Activated CD8-positive, alpha-beta memory T cell treated with anti-CD3 and anti-CD28 coated beads, Interleukin-2, amount 50 U/mL, for 24 hours (primary cell): ENCODE data around the gene FSTL4.

Experiments
- DNase-seq: peaks from one replicate; pipeline ENCODE4 v3.0.0-alpha.2; 2020; ENCODE audit errors: extremely low read depth

FSTL4 gene

GRCh38 chr5:133245191-133246052 lies 366.9 kb downstream of the FSTL4 start:
- peak; percentile 6 for DNase-seq

- no peak for DNase-seq
These were observed 368.1 kb downstream of the FSTL4 start for GRCh38 chr5:133244242-133244641.

- no peak for DNase-seq
These were observed 369.1 kb downstream of the FSTL4 start for GRCh38 chr5:133243196-133243595.

GRCh38 chr5:133242221-133242835 lies 370.0 kb downstream of the FSTL4 start:
- DNase-seq, result no peak

- DNase-seq, result no peak
These were observed 370.9 kb downstream of the FSTL4 start for GRCh38 chr5:133241179-133242092.

GRCh38 chr5:133240425-133241091 lies 371.8 kb downstream of the FSTL4 start:
- DNase-seq, result no peak

- no peak for DNase-seq
These were observed 373.7 kb downstream of the FSTL4 start for GRCh38 chr5:133238426-133239205.

GRCh38 chr5:133236976-133237375 lies 375.4 kb downstream of the FSTL4 start:
- DNase-seq, result no peak

DNA sequence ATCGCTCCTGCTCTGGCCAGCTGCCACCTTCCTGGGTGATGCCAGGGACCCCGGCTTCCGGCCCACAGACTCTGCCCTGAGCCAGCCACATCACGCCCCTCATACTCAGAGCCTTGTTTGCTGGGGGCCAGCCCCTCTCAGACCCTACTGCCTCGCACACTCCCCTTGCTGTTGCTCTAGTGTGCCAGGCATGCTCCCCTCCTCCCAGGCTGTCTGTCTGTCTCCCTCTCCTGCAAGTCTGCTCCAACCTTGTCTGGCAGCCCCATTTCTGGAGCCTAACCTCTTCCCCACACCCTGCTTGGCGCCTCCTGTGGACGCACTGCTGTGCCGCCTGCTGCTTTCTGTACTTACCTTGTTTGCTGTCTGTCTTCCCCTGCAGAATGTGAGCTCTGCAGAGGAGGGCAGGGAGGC lies 375.8 kb downstream of the FSTL4 start:
- no peak for DNase-seq

DNA sequence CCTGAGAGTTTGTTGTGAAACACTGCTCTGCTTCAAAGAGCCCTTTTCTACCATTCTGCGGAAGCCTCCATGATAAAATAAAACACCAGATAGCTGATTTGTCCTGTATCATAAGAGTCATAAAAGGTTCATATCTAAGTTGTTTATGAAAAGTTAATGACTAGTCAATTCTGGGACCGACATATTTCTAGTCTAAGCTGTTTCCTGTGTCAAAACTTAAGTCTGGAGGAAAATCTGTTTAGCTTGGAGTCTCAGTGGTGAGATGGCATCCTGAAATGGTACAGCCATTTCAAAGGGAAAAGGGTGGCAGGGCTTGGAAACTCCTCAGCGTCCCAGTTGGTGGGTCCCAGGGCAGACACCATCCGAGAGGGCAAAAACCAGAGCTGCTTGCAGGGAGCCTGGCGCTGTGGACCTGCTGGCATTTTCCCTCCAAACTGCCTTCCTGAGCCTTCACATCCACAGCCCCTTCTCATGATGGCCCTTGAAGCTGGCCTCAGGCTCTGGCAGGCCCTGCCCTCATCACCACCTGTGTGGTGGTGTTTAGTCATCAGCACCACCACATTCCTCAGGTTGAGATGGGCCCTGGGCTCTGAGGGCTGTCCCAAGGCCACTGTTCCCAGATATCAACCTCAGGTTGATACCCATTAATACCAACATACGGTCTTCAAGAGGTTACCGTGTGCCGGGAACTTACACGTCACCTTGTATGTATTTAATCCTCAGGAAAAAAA lies 376.5 kb downstream of the FSTL4 start:
- DNase-seq, result no peak

DNA sequence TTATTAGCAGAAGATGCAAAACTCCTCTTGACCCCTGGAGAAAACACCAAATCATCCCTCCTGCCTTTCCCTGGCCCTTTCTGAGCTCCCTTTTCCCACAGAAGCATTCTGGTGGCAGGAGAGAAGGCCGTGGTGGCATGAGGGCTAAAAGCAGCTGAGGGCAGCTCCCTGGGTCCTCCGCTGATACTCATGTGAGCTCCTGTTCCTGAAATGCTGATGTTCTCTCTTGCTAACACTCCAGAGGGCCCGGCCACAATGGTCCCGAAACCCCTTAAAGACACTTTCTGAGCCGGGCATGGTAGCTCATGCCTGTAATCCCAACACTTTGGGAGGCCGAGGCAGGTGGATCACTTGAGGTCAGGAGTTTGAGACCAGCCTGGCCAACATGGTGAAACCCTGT lies 377.4 kb downstream of the FSTL4 start:
- DNase-seq, result no peak

DNA sequence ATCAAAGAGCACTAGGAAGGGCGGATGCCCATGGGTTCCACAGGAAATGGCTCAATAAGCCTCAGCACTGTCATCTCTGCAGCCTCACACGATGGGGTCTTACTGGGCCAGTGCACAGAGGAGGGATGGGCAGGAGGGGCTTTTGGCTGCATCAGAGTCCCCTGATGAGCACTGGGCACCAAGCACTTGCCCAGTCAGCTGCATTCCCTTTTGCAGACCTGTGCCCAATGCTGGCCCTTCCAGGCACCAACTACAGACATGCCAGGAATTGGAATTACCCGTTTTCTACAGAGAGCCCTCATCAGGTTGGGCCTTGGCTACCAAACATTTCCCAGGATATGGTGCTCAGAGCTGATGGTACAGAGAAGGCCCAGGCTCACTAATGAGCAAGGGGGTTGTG lies 378.1 kb downstream of the FSTL4 start:
- DNase-seq, result no peak

DNA sequence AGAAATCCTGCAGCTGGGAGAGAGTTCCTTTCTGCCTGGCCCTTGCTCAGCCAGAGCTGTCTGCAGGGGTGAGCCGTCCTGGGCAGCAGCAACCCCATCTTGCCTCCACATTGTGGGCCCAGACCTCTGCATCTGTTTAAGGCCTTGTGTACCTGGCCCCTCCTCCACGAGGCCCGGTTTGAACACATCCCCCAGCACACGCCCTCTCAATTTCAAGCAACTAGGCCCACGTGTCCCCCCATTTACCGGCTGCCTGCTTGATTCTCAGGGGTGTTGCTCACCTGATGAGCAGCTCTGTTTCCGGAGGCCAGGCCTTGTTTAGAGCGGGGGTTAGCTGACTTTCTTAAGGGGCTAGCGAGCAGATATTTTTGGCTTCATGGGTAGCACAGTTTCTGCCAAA lies 378.7 kb downstream of the FSTL4 start:
- DNase-seq, result no peak

DNA sequence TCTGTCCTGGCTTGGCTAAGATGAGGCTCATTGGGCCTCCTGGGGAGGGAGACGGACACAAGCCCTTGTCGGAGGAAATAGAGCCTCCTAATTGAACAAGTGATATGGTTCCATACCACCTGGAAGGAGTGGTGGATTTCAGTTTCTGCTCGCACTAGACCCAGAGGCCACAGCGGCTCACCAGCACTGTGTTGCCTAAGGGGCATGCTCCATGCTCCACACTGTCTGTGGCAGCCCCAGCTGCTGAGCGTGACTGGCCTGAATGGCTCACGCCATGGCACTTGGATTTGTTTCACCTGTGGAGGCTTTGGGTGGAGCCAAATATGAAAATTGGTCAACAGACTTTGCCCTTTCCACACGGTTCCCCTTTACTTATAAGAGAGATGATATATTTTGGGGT lies 379.4 kb downstream of the FSTL4 start:
- DNase-seq, result no peak

- DNase-seq, result no peak
These were observed 379.9 kb downstream of the FSTL4 start for GRCh38 chr5:133232435-133232834.

GRCh38 chr5:133232011-133232410 lies 380.3 kb downstream of the FSTL4 start:
- DNase-seq, result no peak

DNA sequence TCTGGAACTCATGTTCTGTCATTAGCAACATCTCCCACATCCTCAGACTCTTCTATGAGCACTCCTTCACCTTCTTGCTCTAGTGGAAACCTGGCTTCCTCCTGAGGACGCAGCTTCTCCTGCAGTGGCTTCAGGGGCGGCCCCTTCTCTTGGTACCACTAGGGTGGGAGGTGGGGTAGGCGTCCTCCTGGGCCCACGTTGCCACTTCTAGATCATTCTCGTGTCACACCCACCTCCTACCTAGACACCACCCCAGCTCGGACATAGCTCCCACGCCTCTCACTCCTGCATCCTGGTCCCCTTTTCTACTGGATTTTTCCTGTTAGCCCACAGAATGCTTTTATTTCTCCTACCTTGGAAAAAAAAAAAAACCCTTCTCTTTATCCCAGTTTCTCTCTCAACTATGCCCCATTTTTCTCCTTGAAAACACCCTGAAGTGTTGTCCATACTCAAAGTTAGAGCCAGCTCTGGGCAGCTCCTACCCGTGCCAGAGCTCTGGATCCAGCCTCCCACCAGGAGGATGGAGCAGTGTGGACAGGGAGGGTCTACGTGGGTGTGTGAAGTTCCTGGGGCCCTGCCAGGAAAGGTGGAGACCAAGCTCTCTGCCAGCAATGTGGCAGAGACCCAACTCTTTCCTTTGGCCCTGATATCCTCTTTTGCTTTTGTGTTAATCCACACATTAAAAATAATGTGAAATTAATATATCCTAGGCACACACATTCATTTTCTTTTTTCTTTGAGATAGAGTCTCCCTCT lies 381.3 kb downstream of the FSTL4 start:
- no peak for DNase-seq

GRCh38 chr5:133229931-133230664 lies 382.2 kb downstream of the FSTL4 start:
- no peak for DNase-seq

DNA sequence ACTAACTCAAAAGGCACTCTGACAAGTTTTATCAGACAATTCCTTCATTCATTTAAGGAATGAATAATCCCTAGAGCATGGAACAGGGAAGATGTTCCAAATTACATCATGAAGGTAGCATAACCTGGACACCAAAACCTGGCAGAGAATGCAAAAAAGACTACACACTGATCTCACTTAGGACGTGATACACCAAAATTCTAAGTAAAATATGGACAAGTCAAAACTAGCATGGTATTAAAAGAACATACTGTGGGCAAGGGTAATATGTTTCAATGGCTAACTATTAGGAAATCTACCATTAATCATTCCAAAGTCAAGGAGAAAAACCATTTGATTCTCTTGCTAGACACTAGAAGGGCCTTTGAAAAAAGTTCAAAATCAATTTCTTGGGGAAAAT lies 384.0 kb downstream of the FSTL4 start:
- no peak for DNase-seq
